HG03571 (cell line): ENCODE data around the gene HERC2.
"Not testable (repeated sequence)": the region's sequence is repeated elsewhere in the genome, so short reads cannot be mapped to it uniquely, and the experiment has no call there.

Experiments used
- ATAC-seq: cut with Tn5 transposase; IDR thresholded peaks from one replicate; pipeline ENCODE4 v1.9.1; 2021; ENCODE audit not compliant: unreplicated experiment

The HERC2 gene

GRCh38 chr15:28228990-28229640, 92.9 kb downstream of the HERC2 start:
- not testable (repeated sequence) for ATAC-seq

- no peak for ATAC-seq
Observed at GRCh38 chr15:28228096-28228495, 93.9 kb downstream of the HERC2 start.

- not testable (repeated sequence) for ATAC-seq
Observed at GRCh38 chr15:28227303-28227702, 94.7 kb downstream of the HERC2 start.

GRCh38 chr15:28222612-28223011, 99.4 kb downstream of the HERC2 start:
- ATAC-seq: not testable (repeated sequence)

- not testable (repeated sequence) for ATAC-seq
Observed at GRCh38 chr15:28221696-28222095, 100.3 kb downstream of the HERC2 start.

GRCh38 chr15:28219116-28219515, 102.9 kb downstream of the HERC2 start:
- ATAC-seq: no peak

GRCh38 chr15:28216946-28217546, 104.9 kb downstream of the HERC2 start:
- ATAC-seq: not testable (repeated sequence)

GRCh38 chr15:28215521-28215920, 106.5 kb downstream of the HERC2 start:
- ATAC-seq: not testable (repeated sequence)

GRCh38 chr15:28214006-28214790, 107.8 kb downstream of the HERC2 start:
- not testable (repeated sequence) for ATAC-seq

GRCh38 chr15:28213393-28213792, 108.6 kb downstream of the HERC2 start:
- ATAC-seq: not testable (repeated sequence)

- no peak for ATAC-seq
Observed at GRCh38 chr15:28208583-28208982, 113.4 kb downstream of the HERC2 start.

GRCh38 chr15:28205640-28206039, 116.3 kb downstream of the HERC2 start:
- not testable (repeated sequence) for ATAC-seq

- not testable (repeated sequence) for ATAC-seq
Observed at GRCh38 chr15:28203055-28203828, 118.7 kb downstream of the HERC2 start.

GRCh38 chr15:28202124-28202523, 119.9 kb downstream of the HERC2 start:
- not testable (repeated sequence) for ATAC-seq

- not testable (repeated sequence) for ATAC-seq
Observed at GRCh38 chr15:28198215-28198614, 123.8 kb downstream of the HERC2 start.

- ATAC-seq: not testable (repeated sequence)
Observed at GRCh38 chr15:28197694-28198093, 124.3 kb downstream of the HERC2 start.

GRCh38 chr15:28196581-28196980, 125.4 kb downstream of the HERC2 start:
- not testable (repeated sequence) for ATAC-seq

- ATAC-seq: no peak
Observed at GRCh38 chr15:28192772-28193171, 129.2 kb downstream of the HERC2 start.

GRCh38 chr15:28191832-28192231, 130.1 kb downstream of the HERC2 start:
- no peak for ATAC-seq

GRCh38 chr15:28190391-28191174, 131.4 kb downstream of the HERC2 start:
- no peak for ATAC-seq
